B cell (primary cell): ENCODE measurements around the gene STS. TPM values are rescaled to one million over a fixed set of nuclear protein-coding genes. Genes with fewer than 3 reads are reported as not detected.

Source experiments
- ATAC-seq: fragments of 200-7000 bp; cut with Tn5 transposase; one replicate; pipeline ENCODE4 v1.10.0; 2021; ENCODE audit warnings: low read depth, mild to moderate bottlenecking, moderate number of reproducible peaks, moderate library complexity
- CTCF ChIA-PET: fragments of 350-600 bp; sonication (Branson Sonifier 250); formaldehyde crosslinking; loops from one replicate; lab custom pipeline; 2021; ENCODE audit warnings: antibody characterized with exemption, inconsistent platforms; lab: Charles Lee
- POLR2A ChIA-PET: fragments of 350-600 bp; sonication (Branson Sonifier 250); formaldehyde crosslinking; loops from one replicate; lab custom pipeline; 2021; ENCODE audit warnings: antibody characterized with exemption; lab: Charles Lee
- DNase-seq: peaks from one replicate; pipeline ENCODE4 v3.0.0; 2013
- H2AFZ ChIP-seq: 2 replicates; pipeline ENCODE4 v1.6.1; 2012; ENCODE audit warnings: mild to moderate bottlenecking, low read depth, low read length; ENCODE audit not compliant: insufficient read depth, poor library complexity, severe bottlenecking
- H3K27ac ChIP-seq, 2 donors: 1 replicate in 1 of 2; 2 replicates in 1 of 2; pipeline ENCODE4 v1.5.1; 2012 to 2013; ENCODE audit warnings: low read length in 2 of 2, mild to moderate bottlenecking in 2 of 2, moderate library complexity in 1 of 2
- H3K27me3 ChIP-seq, 4 experiments: fragments of 200-600 bp in 1 of 4; sonication (generic) in 1 of 4; replicated peaks in 1 of 4; 1 replicate in 2 of 4; 2 replicates in 2 of 4; pipeline versions ENCODE4 v1.6.1 to v1.7.0; 2013 to 2016; ENCODE audit warnings: low read length in 3 of 4, mild to moderate bottlenecking in 2 of 4, mixed read lengths in 1 of 4, moderate library complexity in 1 of 4; ENCODE audit not compliant: insufficient read depth in 4 of 4, control insufficient read depth in 3 of 4; ENCODE audit errors: control extremely low read depth in 1 of 4
- H3K36me3 ChIP-seq, 2 experiments: replicated peaks in 1 of 2; 1 replicate in 1 of 2; 2 replicates in 1 of 2; pipeline versions ENCODE4 v1.6.1 to v1.7.1; 2013; ENCODE audit warnings: low read length in 1 of 2; ENCODE audit not compliant: insufficient read depth in 2 of 2, control insufficient read depth in 1 of 2; ENCODE audit errors: control extremely low read depth in 1 of 2, extremely low read depth in 1 of 2
- H3K4me1 ChIP-seq, 2 donors: fragments of 200-600 bp in 1 of 2; sonication (generic) in 1 of 2; 1 replicate in 1 of 2; 2 replicates in 1 of 2; pipeline versions ENCODE4 v1.5.1 to v1.6.1; 2013 to 2017; ENCODE audit warnings: low read length in 2 of 2; ENCODE audit not compliant: control insufficient read depth in 2 of 2, insufficient read depth in 2 of 2
- H3K4me2 ChIP-seq: replicated peaks from 2 replicates; pipeline ENCODE3; 2012; ENCODE audit warnings: mild to moderate bottlenecking, low read depth, low read length; ENCODE audit not compliant: poor library complexity, severe bottlenecking
- H3K4me3 ChIP-seq, 5 experiments: fragments of 200-600 bp in 1 of 5; sonication (generic) in 1 of 5; 1 replicate in 3 of 5; 2 replicates in 2 of 5; pipeline versions ENCODE4 v1.5.1 to v1.7.0; 2011 to 2016; ENCODE audit warnings: low read length in 4 of 5, mild to moderate bottlenecking in 4 of 5, low read depth in 2 of 5, control low read depth in 1 of 5, moderate library complexity in 1 of 5; ENCODE audit not compliant: insufficient read depth in 1 of 5; ENCODE audit errors: control extremely low read depth in 1 of 5, extremely low read depth in 1 of 5
- H3K79me2 ChIP-seq: fragments of 200-600 bp; sonication (generic); one replicate; pipeline ENCODE4 v1.6.0; 2016; ENCODE audit warnings: low read length; ENCODE audit not compliant: control insufficient read depth, insufficient read depth
- H3K9ac ChIP-seq: fragments of 200-600 bp; sonication (generic); 2 replicates; pipeline ENCODE4 v1.6.1; 2017; ENCODE audit warnings: mild to moderate bottlenecking, low read length, moderate library complexity
- H3K9me3 ChIP-seq, 3 donors: one replicate each; pipeline versions ENCODE4 v1.6.1 to v1.7.1; 2013; ENCODE audit warnings: low read length in 2 of 3; ENCODE audit not compliant: control insufficient read depth in 2 of 3, insufficient read depth in 1 of 3; ENCODE audit errors: control extremely low read depth in 1 of 3
- H4K20me1 ChIP-seq: 2 replicates; pipeline ENCODE4 v1.6.0; 2012; ENCODE audit warnings: mild to moderate bottlenecking, low read length; ENCODE audit not compliant: insufficient read depth, control insufficient read depth, poor library complexity, severe bottlenecking
- H3K27ac Mint-ChIP-seq: one replicate; pipeline ENCODE4 v1.8.0; 2021; ENCODE audit warnings: mixed read lengths
- H3K27me3 Mint-ChIP-seq: one replicate; pipeline ENCODE4 v1.8.0; 2021; ENCODE audit warnings: mixed read lengths
- H3K4me1 Mint-ChIP-seq: one replicate; pipeline ENCODE4 v1.8.0; 2021; ENCODE audit warnings: mixed read lengths
- H3K4me3 Mint-ChIP-seq: one replicate; pipeline ENCODE4 v1.8.0; 2021; ENCODE audit warnings: mixed read lengths
- H3K9me3 Mint-ChIP-seq: one replicate; pipeline ENCODE4 v1.8.0; 2022; ENCODE audit warnings: mixed read lengths; ENCODE audit not compliant: insufficient read depth
- EZH2 ChIP-seq: IDR thresholded peaks from 2 replicates; pipeline ENCODE4 v1.6.1; 2012; ENCODE audit warnings: borderline replicate concordance, low read depth, mild to moderate bottlenecking, moderate library complexity, low read length; ENCODE audit not compliant: insufficient read depth, poor library complexity, severe bottlenecking
- WGBS: methylation state at CpG from one replicate; pipeline ENCODE4 v1.1.5; 2013; ENCODE audit warnings: missing lambda C conversion rate; ENCODE audit not compliant: insufficient coverage; 5-methylcytosine and 5-hydroxymethylcytosine counted together
- intact Hi-C: fragments of 100-400 bp; cut with micrococcal nuclease; formaldehyde crosslinking; loops from one replicate; pipeline ENCODE4 v1.10.0; 2022
- polyA plus RNA-seq: library from polyadenylated mRNA; depleted of rRNA; stranded (reverse); fragments of >200 nt; gene quantifications from 2 replicates; pipeline ENCODE4 v1.2.3, GENCODE V29; 2012
- total RNA-seq, 2 donors: library from RNA; stranded (reverse); fragments of 120-200 nt in 1 of 2; gene quantifications; 1 replicate in 1 of 2; 2 replicates in 1 of 2; pipeline versions ENCODE4 v1.2.3 to v1.2.4, GENCODE V29; 2013 to 2022
- TF ChIP-seq, protein P1 (sequence below): fragments of 200-600 bp; IDR thresholded peaks from one replicate; pipeline ENCODE4 v1.8.0; 2022; ENCODE audit warnings: antibody characterized with exemption, mild to moderate bottlenecking

STS gene
- total and polyA plus RNA-seq, 2 donors (not counting 1 experiment from before 2014, with no cell fraction given), result 1.9 to 2.9 TPM

- no peaks in the 10 kb centered on the region for H3K27me3 ChIP-seq
- no peaks in the 10 kb centered on the region for H4K20me1 ChIP-seq
- Mint-ChIP-seq H3K9me3 (no peaks in the 10 kb centered on the region), H3K4me3 (no peak overlapping the region), H3K4me1 (peaks cover 2% of the 10 kb centered on the region), H3K27ac (no peak overlapping the region), H3K27me3 (no peaks in the 10 kb centered on the region)
- H3K9me3 ChIP-seq, result no peaks in the 10 kb centered on the region
- ATAC-seq, result no peak
- no peak overlapping the region for H3K27ac ChIP-seq
- no peaks in the 10 kb centered on the region for H3K36me3 ChIP-seq
- no peaks in the 10 kb centered on the region for H3K4me1 ChIP-seq
- no CpG with 5 or more reads among the region's 2 CpGs for WGBS
- DNase-seq, result no peak
- H3K4me2 ChIP-seq, result no peak overlapping the region
- POLR2A ChIA-PET, result no interaction called here
- CTCF ChIA-PET, result no interaction called here
- H3K79me2 ChIP-seq, result no peaks in the 10 kb centered on the region
- no peak overlapping the region for H3K9ac ChIP-seq
- no peak overlapping the region for H3K4me3 ChIP-seq
- intact Hi-C loops, result no loop called here
- TF ChIP-seq EZH2, result no peak
- TF ChIP-seq, protein P1, sequence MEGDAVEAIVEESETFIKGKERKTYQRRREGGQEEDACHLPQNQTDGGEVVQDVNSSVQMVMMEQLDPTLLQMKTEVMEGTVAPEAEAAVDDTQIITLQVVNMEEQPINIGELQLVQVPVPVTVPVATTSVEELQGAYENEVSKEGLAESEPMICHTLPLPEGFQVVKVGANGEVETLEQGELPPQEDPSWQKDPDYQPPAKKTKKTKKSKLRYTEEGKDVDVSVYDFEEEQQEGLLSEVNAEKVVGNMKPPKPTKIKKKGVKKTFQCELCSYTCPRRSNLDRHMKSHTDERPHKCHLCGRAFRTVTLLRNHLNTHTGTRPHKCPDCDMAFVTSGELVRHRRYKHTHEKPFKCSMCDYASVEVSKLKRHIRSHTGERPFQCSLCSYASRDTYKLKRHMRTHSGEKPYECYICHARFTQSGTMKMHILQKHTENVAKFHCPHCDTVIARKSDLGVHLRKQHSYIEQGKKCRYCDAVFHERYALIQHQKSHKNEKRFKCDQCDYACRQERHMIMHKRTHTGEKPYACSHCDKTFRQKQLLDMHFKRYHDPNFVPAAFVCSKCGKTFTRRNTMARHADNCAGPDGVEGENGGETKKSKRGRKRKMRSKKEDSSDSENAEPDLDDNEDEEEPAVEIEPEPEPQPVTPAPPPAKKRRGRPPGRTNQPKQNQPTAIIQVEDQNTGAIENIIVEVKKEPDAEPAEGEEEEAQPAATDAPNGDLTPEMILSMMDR, result no peak
- no peak overlapping the region for H2AFZ ChIP-seq
Observed at GRCh38 chrX:7188672-7189071, 41.2 kb downstream of the STS start.

DNA sequence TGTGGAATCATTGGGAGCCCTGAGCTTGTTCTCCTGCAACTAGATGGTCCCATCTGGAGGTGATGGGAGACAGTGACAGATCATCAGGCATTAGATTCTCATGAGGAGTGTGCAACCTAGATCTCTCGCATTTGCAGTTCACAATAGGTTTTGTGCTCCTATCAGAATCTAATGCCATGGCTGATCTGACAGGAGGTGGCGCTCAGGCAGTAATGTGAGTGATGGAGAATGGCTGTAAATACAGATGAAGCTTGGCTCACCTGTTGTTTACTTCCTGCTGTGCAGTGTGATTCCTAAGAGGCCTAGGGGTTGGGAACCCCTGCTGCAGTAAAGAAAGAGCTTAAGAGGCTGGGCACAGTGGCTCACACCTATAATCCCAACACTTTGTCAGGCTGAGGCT is 42.6 kb downstream of the STS start:
- DNase-seq, result no peak
- Histone ChIP-seq H3K79me2 (no peaks in the 10 kb centered on the region), H3K4me3 (no peak overlapping the region), H3K4me2 (no peak overlapping the region), H4K20me1 (no peaks in the 10 kb centered on the region), H3K27ac (no peak overlapping the region), H3K36me3 (no peaks in the 10 kb centered on the region), H2AFZ (no peak overlapping the region), H3K27me3 (no peaks in the 10 kb centered on the region), H3K9me3 (no peaks in the 10 kb centered on the region), H3K9ac (no peak overlapping the region), H3K4me1 (no peaks in the 10 kb centered on the region)
- no peaks in the 10 kb centered on the region for H3K9me3 Mint-ChIP-seq
- CTCF ChIA-PET, result interaction anchor here (1.4 kb wide), 1 partner anchor 8 kb away, joined by 3 read pairs; no protein-coding TSS in a partner anchor
- no CpG with 5 or more reads among the region's 2 CpGs for WGBS
- intact Hi-C loops, result no loop called here
- no peaks in the 10 kb centered on the region for H3K27me3 Mint-ChIP-seq
- TF ChIP-seq EZH2, result no peak
- TF ChIP-seq, protein P1, result no peak
- ATAC-seq, result no peak
- no peak overlapping the region for H3K4me3 Mint-ChIP-seq
- POLR2A ChIA-PET, result no interaction called here
- no peak overlapping the region for H3K27ac Mint-ChIP-seq
- H3K4me1 Mint-ChIP-seq, result peaks cover 2% of the 10 kb centered on the region
